ENCODE results near the gene PCDHA8.

PCDHA8 gene

GRCh38 chr5:140868721-140869554 lies 28.0 kb downstream of the PCDHA8 start, which contains the start of gene PCDHA11:
Gene PCDHA11, plus strand, starts transcription at chr5:140868957. Its CDS starts 147 bp downstream, at chr5:140869104.
- no peak for ATAC-seq
- TF ChIP-seq GLIS3 (CRISPR knock-in tag; IDR thresholded peaks at IDR 0.05) (no peak), ZNF565 (CRISPR knock-in tag; conservative IDR thresholded peaks at IDR 0.05; ENCODE audit: low read depth) (no peak), PATZ1 (CRISPR knock-in tag; IDR thresholded peaks at IDR 0.05; ENCODE audit: borderline replicate concordance) (no peak), ISL1 (CRISPR knock-in tag; IDR thresholded peaks at IDR 0.05) (no peak), PPARA (CRISPR knock-in tag; IDR thresholded peaks at IDR 0.05; ENCODE audit: borderline replicate concordance) (no peak), TOX (CRISPR knock-in tag; IDR thresholded peaks at IDR 0.05; ENCODE audit: borderline replicate concordance) (no peak)

DNA sequence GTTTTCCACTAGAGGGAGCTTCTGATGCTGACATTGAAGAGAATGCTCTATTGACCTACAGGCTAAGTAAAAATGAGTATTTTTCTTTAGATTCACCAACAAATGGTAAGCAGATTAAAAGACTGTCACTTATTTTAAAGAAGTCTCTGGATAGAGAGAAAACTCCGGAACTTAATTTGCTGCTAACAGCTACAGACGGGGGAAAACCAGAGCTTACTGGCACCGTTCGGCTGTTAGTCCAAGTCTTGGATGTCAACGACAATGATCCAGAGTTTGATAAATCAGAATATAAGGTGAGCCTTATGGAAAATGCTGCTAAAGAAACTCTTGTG lies 28.5 kb downstream of the PCDHA8 start:
- no peak for ATAC-seq
- TF ChIP-seq ZNF8 (CRISPR knock-in tag; IDR thresholded peaks at IDR 0.05) = no peak
- TF ChIP-seq BACH2 (CRISPR knock-in tag; IDR thresholded peaks at IDR 0.05; ENCODE audit: borderline replicate concordance) = no peak
- no peak for TF ChIP-seq ISL1 (CRISPR knock-in tag; IDR thresholded peaks at IDR 0.05)
- no peak for TF ChIP-seq RARB (CRISPR knock-in tag; IDR thresholded peaks at IDR 0.05)
- TF ChIP-seq ESRRG (CRISPR knock-in tag; IDR thresholded peaks at IDR 0.05) = no peak
- TF ChIP-seq TCF4 (CRISPR knock-in tag; IDR thresholded peaks at IDR 0.05; ENCODE audit: borderline replicate concordance) = no peak

DNA sequence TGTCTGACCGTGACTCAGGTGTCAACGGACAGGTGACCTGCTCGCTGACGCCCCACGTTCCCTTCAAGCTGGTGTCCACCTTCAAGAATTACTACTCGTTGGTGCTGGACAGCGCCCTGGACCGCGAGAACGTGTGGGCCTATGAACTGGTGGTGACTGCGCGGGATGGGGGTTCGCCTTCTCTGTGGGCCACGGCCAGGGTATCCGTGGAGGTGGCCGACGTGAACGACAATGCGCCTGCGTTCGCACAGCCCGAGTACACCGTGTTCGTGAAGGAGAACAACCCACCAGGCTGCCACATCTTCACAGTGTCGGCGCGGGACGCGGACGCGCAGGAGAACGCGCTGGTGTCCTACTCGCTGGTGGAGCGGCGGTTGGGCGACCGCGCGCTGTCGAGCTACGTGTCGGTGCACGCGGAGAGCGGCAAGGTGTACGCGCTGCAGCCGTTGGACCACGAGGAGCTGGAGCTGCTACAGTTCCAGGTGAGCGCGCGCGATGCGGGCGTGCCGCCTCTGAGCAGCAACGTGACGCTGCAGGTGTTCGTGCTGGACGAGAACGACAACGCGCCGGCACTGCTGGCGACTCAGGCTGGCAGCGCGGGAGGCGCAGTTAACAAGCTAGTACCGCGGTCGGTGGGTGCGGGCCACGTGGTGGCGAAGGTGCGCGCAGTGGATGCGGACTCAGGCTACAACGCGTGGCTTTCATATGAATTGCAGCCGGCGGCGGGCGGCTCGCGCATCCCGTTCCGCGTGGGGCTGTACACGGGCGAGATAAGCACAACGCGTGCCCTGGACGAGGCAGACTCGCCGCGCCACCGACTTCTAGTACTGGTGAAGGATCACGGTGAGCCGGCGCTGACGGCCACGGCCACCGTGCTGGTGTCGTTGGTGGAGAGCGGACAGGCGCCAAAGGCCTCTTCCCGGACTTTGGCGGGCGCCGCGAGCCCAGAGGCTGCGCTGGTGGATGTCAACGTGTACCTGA lies 29.5 kb downstream of the PCDHA8 start:
- ATAC-seq = no peak
- TF ChIP-seq ZC3H10 (CRISPR knock-in tag; IDR thresholded peaks at IDR 0.05) (no peak), PPARA (CRISPR knock-in tag; IDR thresholded peaks at IDR 0.05; ENCODE audit: borderline replicate concordance) (no peak), TSHZ2 (CRISPR knock-in tag; IDR thresholded peaks at IDR 0.05) (no peak), CSDC2 (CRISPR knock-in tag; IDR thresholded peaks at IDR 0.05) (no peak), BACH2 (CRISPR knock-in tag; IDR thresholded peaks at IDR 0.05; ENCODE audit: borderline replicate concordance) (no peak), PATZ1 (CRISPR knock-in tag; IDR thresholded peaks at IDR 0.05; ENCODE audit: borderline replicate concordance) (no peak), RARB (CRISPR knock-in tag; IDR thresholded peaks at IDR 0.05) (no peak), ARNTL (CRISPR knock-in tag; IDR thresholded peaks at IDR 0.05; ENCODE audit: borderline replicate concordance, low read depth) (no peak), ISL1 (CRISPR knock-in tag; IDR thresholded peaks at IDR 0.05) (no peak), GLIS3 (CRISPR knock-in tag; IDR thresholded peaks at IDR 0.05) (no peak)

GRCh38 chr5:140875085-140876065 lies 34.4 kb downstream of the PCDHA8 start, which contains the start of gene PCDHA12:
Gene PCDHA12, plus strand, starts transcription at chr5:140875308. Its CDS starts 165 bp downstream, at chr5:140875473.
- peak; percentile 80 for ATAC-seq
- TF ChIP-seq ESRRG (CRISPR knock-in tag; IDR thresholded peaks at IDR 0.05) (no peak), ZNF8 (CRISPR knock-in tag; IDR thresholded peaks at IDR 0.05) (no peak), TOX (CRISPR knock-in tag; IDR thresholded peaks at IDR 0.05; ENCODE audit: borderline replicate concordance) (no peak), PPARA (CRISPR knock-in tag; IDR thresholded peaks at IDR 0.05; ENCODE audit: borderline replicate concordance) (no peak), ZFP30 (CRISPR knock-in tag; IDR thresholded peaks at IDR 0.05) (no peak), BACH2 (CRISPR knock-in tag; IDR thresholded peaks at IDR 0.05; ENCODE audit: borderline replicate concordance) (no peak), ZFP3 (CRISPR knock-in tag; IDR thresholded peaks at IDR 0.05) (no peak), TCF4 (CRISPR knock-in tag; IDR thresholded peaks at IDR 0.05; ENCODE audit: borderline replicate concordance) (no peak), ZNF70 (CRISPR knock-in tag; IDR thresholded peaks at IDR 0.05) (no peak), OSR1 (CRISPR knock-in tag; IDR thresholded peaks at IDR 0.05) (no peak), RARB (CRISPR knock-in tag; IDR thresholded peaks at IDR 0.05) (no peak), CSDC2 (CRISPR knock-in tag; IDR thresholded peaks at IDR 0.05) (no peak), ISL1 (CRISPR knock-in tag; IDR thresholded peaks at IDR 0.05) (no peak), CSRNP3 (CRISPR knock-in tag; IDR thresholded peaks at IDR 0.05) (no peak)
- TF ChIP-seq, protein P1, sequence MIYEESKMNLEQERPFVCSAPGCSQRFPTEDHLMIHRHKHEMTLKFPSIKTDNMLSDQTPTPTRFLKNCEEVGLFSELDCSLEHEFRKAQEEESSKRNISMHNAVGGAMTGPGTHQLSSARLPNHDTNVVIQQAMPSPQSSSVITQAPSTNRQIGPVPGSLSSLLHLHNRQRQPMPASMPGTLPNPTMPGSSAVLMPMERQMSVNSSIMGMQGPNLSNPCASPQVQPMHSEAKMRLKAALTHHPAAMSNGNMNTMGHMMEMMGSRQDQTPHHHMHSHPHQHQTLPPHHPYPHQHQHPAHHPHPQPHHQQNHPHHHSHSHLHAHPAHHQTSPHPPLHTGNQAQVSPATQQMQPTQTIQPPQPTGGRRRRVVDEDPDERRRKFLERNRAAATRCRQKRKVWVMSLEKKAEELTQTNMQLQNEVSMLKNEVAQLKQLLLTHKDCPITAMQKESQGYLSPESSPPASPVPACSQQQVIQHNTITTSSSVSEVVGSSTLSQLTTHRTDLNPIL (CRISPR knock-in tag; IDR thresholded peaks at IDR 0.05; ENCODE audit: low read depth) = no peak

Data from SK-N-SH treated with all-trans-retinoic acid at 6 μM for 48 hours (cell line).